Naive thymus-derived CD8-positive, alpha-beta T cell (primary cell): Measurements from ENCODE around the gene SYNE2. TPM values are rescaled to one million over a fixed set of nuclear protein-coding genes. Genes with fewer than 3 reads are reported as not detected.
"Not testable (repeated sequence)": the region's sequence is repeated elsewhere in the genome, so short reads cannot be mapped to it uniquely, and the experiment has no call there.

ENCODE experiments used
- ATAC-seq, 2 donors: fragments of 150-1000 bp; cut with Tn5 transposase in 1 of 2; sonication (Bioruptor Pico), chemical (Tn5 transposase) in 1 of 2; 1 replicate in 1 of 2; 2 replicates in 1 of 2; pipeline ENCODE4 v1.10.0; 2021; ENCODE audit warnings: mild to moderate bottlenecking in 2 of 2, moderate library complexity in 2 of 2
- POLR2A ChIA-PET: fragments of 350-600 bp; sonication (Branson Sonifier 250); formaldehyde crosslinking; loops from one replicate; lab custom pipeline; 2021; ENCODE audit warnings: antibody characterized with exemption; lab: Charles Lee
- DNase-seq, 10 donors: peaks; one replicate each; pipeline versions ENCODE4 v3.0.0 to v3.0.0-alpha.2; 2020 to 2022
- H3K27ac Mint-ChIP-seq, 10 donors: one replicate each; pipeline ENCODE4 v1.8.0; 2020 to 2022; ENCODE audit warnings: mild to moderate bottlenecking in 10 of 10, mixed read lengths in 10 of 10, moderate library complexity in 4 of 10, inconsistent platforms in 1 of 10
- H3K27me3 Mint-ChIP-seq, 5 donors: one replicate each; pipeline ENCODE4 v1.8.0; 2021 to 2022; ENCODE audit warnings: mixed read lengths in 5 of 5
- H3K36me3 Mint-ChIP-seq, 3 donors: one replicate each; pipeline ENCODE4 v1.8.0; 2020 to 2022; ENCODE audit warnings: mixed read lengths in 3 of 3, mild to moderate bottlenecking in 2 of 3, inconsistent platforms in 1 of 3
- H3K4me1 Mint-ChIP-seq, 4 donors: one replicate each; pipeline ENCODE4 v1.8.0; 2021 to 2022; ENCODE audit warnings: mixed read lengths in 4 of 4
- H3K4me3 Mint-ChIP-seq, 10 donors: one replicate each; pipeline ENCODE4 v1.8.0; 2020 to 2022; ENCODE audit warnings: mild to moderate bottlenecking in 10 of 10, mixed read lengths in 10 of 10, moderate library complexity in 6 of 10, inconsistent platforms in 1 of 10
- H3K9me3 Mint-ChIP-seq, 9 donors: one replicate each; pipeline ENCODE4 v1.8.0; 2020 to 2022; ENCODE audit warnings: mixed read lengths in 9 of 9, mild to moderate bottlenecking in 3 of 9, inconsistent platforms in 1 of 9, moderate library complexity in 1 of 9
- polyA plus RNA-seq, 3 donors: library from polyadenylated mRNA; unstranded; fragments of 300-500 nt; fragmentation: Illumina TruSeq; gene quantifications; one replicate each; pipeline ENCODE4 v1.2.3, GENCODE V29; 2021
- total RNA-seq, 8 experiments: library from RNA in 2 of 8; stranded (reverse) in 2 of 8; gene quantifications; one replicate each; pipeline ENCODE4 v1.2.3 and lab custom pipeline; 2021 to 2026

SYNE2 gene
- total and polyA plus RNA-seq, 5 experiments from 2014 or later = 15.7 to 116 (median 25.9) TPM

GRCh38 chr14:63857466-63858030 is 4.7 kb downstream of the SYNE2 start:
- ATAC-seq (no peak), DNase-seq (peak in 1 of 10 donors; percentile 45)
- no peaks in the 10 kb centered on the region for H3K36me3 Mint-ChIP-seq
- H3K27me3 Mint-ChIP-seq = no peaks in the 10 kb centered on the region
- H3K27ac Mint-ChIP-seq = peak overlapping the region in 6 of 10 donors; percentile 5 to 88 (median 52)
- H3K4me3 Mint-ChIP-seq = peak overlapping the region in 6 of 10 donors; percentile 2 to 72 (median 28)
- H3K4me1 Mint-ChIP-seq = peaks cover 25 to 69% (median 49%) of the 10 kb centered on the region in 4 donors
- POLR2A ChIA-PET = no interaction called here
- peaks cover 0 to 3% (median 0%) of the 10 kb centered on the region in 9 donors for H3K9me3 Mint-ChIP-seq

GRCh38 chr14:63860146-63860545 is 7.3 kb downstream of the SYNE2 start:
- DNase-seq (no peak), ATAC-seq (no peak)
- Mint-ChIP-seq H3K27ac (peak overlapping the region in 8 of 10 donors; percentile 11 to 88 (median 72)), H3K4me1 (peaks cover 23 to 76% (median 54%) of the 10 kb centered on the region in 4 donors), H3K4me3 (peak overlapping the region in 7 of 10 donors; percentile 5 to 68 (median 37)), H3K9me3 (peaks cover 0 to 3% (median 0%) of the 10 kb centered on the region in 9 donors), H3K27me3 (no peaks in the 10 kb centered on the region), H3K36me3 (no peaks in the 10 kb centered on the region)
- POLR2A ChIA-PET = no interaction called here

DNA sequence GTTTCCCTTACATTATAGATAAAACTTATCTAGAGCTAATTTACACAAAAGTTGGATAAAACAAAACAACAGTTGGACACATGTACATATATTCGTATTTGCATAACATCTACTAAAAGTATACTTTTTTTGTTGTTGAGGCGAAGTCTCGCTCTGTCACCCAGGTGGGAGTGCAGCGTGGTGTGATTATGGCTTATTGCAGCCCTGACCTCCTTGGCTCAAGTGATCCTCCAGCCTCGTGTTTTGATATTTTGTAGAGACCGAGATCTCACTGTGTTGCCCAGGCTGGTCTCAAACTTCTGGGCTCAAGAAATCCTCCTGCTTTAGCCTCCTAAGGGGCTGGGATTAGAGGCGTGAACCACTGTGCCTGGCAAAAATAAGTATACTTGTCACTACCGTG is 9.4 kb downstream of the SYNE2 start:
- Mint-ChIP-seq H3K27me3 (no peaks in the 10 kb centered on the region), H3K4me3 (no peak overlapping the region), H3K27ac (peak overlapping the region in 4 of 10 donors; percentile 78 to 98 (median 95)), H3K9me3 (peaks cover 0 to 3% (median 0%) of the 10 kb centered on the region in 9 donors), H3K36me3 (no peaks in the 10 kb centered on the region), H3K4me1 (peaks cover 20 to 78% (median 53%) of the 10 kb centered on the region in 4 donors)
- no peak for DNase-seq
- POLR2A ChIA-PET = no interaction called here
- no peak for ATAC-seq

GRCh38 chr14:63863004-63863403 is 10.2 kb downstream of the SYNE2 start:
- Mint-ChIP-seq H3K36me3 (no peaks in the 10 kb centered on the region), H3K4me1 (peaks cover 16 to 79% (median 51%) of the 10 kb centered on the region in 4 donors), H3K4me3 (peak overlapping the region in 5 of 10 donors; percentile 34 to 68 (median 56)), H3K27ac (peak overlapping the region; percentile 59 to 99 (median 90)), H3K9me3 (no peaks in the 10 kb centered on the region), H3K27me3 (no peaks in the 10 kb centered on the region)
- ATAC-seq (no peak), DNase-seq (no peak)
- POLR2A ChIA-PET = interaction anchor here (1.5 to 4.3 kb wide), 2 partner anchors 9 to 213 kb away, joined by 6 to 35 read pairs; partner anchors contain the start of gene SYNE2

GRCh38 chr14:63864775-63865174 is 12.0 kb downstream of the SYNE2 start:
- DNase-seq (peak in 1 of 10 donors; percentile 32), ATAC-seq (peak; percentile 40 to 44)
- H3K9me3 Mint-ChIP-seq, H3K36me3 Mint-ChIP-seq, H3K27me3 Mint-ChIP-seq: not testable (repeated sequence)
- Mint-ChIP-seq H3K4me1 (peaks cover 22 to 83% (median 64%) of the 10 kb centered on the region in 4 donors), H3K4me3 (peak overlapping the region; percentile 70 to 90 (median 86)), H3K27ac (peak overlapping the region; percentile 93 to 99 (median 98))
- POLR2A ChIA-PET = interaction anchor here (0.5 to 4.3 kb wide), 6 partner anchors 11 to 322 kb away, joined by 3 to 35 read pairs (median 9); partner anchors contain the start of genes PPP2R5E, SYNE2 and WDR89

DNA sequence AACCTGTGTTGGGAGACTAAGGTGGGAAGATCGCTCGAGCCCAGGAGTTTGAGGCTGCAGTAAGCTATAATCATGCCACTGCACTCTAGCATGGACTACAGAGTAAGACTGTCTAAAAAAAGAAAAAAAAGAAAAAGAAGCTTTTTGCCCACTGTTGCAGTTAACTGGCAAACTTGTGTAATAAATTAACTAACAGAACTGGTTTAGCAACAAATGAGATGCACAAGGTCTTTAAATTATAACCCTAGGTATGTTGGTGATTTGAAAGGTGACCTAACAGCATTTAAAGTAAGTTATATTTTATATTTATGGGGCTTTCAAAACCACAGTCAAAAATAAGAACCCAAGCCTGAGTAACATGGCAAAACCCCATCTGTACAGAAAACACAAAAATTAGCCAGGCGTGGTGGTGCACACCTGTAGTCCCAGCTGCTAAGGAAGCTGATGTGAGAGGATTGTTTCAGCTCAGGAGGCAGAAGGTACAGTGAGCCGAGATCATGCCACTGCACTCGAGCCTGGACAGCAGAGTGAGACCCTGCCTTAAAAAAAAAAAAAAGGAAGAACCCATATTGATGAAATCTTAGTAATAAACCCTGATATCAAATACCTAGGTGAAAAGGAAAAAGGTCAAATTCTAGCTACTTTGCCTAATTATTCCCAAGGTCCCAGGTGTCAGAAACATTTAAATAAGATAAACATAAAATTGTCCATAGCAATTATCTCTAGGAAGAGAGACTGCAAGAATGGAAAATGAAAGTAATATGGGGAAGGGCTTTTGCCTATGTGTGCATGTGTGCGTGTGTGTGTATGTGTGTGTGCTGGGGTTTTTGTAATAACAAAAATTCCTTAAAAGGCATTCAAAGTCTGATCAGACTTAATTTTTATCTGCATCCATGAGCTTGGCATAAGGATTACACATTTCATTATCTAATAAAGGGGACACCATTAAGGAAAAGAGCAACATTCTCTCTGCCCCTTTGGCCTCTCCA is 15.4 kb downstream of the SYNE2 start:
- no peak for ATAC-seq
- H3K27me3 Mint-ChIP-seq = no peaks in the 10 kb centered on the region
- no peaks in the 10 kb centered on the region for H3K9me3 Mint-ChIP-seq
- POLR2A ChIA-PET = interaction anchor here (0.5 to 1.6 kb wide), 4 partner anchors 12 to 16 kb away, joined by 3 to 5 read pairs (median 4); partner anchors contain the start of gene SYNE2
- peak in 3 of 10 donors; percentile 16 to 65 (median 33) for DNase-seq
- H3K4me1 Mint-ChIP-seq = peaks cover 19 to 79% (median 61%) of the 10 kb centered on the region in 4 donors
- peak overlapping the region; percentile 53 to 99 (median 93) for H3K27ac Mint-ChIP-seq
- peak overlapping the region in 9 of 10 donors; percentile 65 to 76 (median 72) for H3K4me3 Mint-ChIP-seq
- no peaks in the 10 kb centered on the region for H3K36me3 Mint-ChIP-seq

- POLR2A ChIA-PET = interaction anchor here (0.7 to 1.6 kb wide), 5 partner anchors 15 to 142 kb away, joined by 3 to 5 read pairs (median 3); partner anchors contain the start of gene SYNE2
- not testable (repeated sequence) for DNase-seq, H3K27me3 Mint-ChIP-seq, H3K9me3 Mint-ChIP-seq, H3K36me3 Mint-ChIP-seq
- Mint-ChIP-seq H3K4me1 (peaks cover 24 to 84% (median 59%) of the 10 kb centered on the region in 4 donors), H3K4me3 (peak overlapping the region; percentile 59 to 86 (median 76)), H3K27ac (peak overlapping the region; percentile 93 to 99 (median 94))
- peak; percentile 72 to 75 for ATAC-seq
These were observed 17.3 kb downstream of the SYNE2 start for GRCh38 chr14:63869940-63870752.

GRCh38 chr14:63870753-63871037 is 17.9 kb downstream of the SYNE2 start:
- peak in 1 of 2 donors; percentile 45 for ATAC-seq
- H3K27me3 Mint-ChIP-seq, H3K36me3 Mint-ChIP-seq, H3K9me3 Mint-ChIP-seq: not testable (repeated sequence)
- POLR2A ChIA-PET = interaction anchor here (0.7 to 1.5 kb wide), 4 partner anchors 15 to 70 kb away, joined by 3 to 4 read pairs (median 3); no protein-coding TSS in a partner anchor
- Mint-ChIP-seq H3K4me1 (peaks cover 24 to 84% (median 56%) of the 10 kb centered on the region in 4 donors), H3K4me3 (peak overlapping the region in 2 of 10 donors; percentile 32 to 37), H3K27ac (peak overlapping the region in 2 of 10 donors; percentile 53 to 55)
- DNase-seq = peak in 1 of 10 donors; percentile 25

GRCh38 chr14:63874223-63874622 is 21.4 kb downstream of the SYNE2 start:
- POLR2A ChIA-PET = interaction anchor here (0.6 to 0.7 kb wide), 2 partner anchors 69 to 92 kb away, joined by 3 read pairs; no protein-coding TSS in a partner anchor
- peaks cover 19 to 69% (median 41%) of the 10 kb centered on the region in 4 donors for H3K4me1 Mint-ChIP-seq
- peaks cover 0 to 5% (median 2%) of the 10 kb centered on the region in 3 donors for H3K36me3 Mint-ChIP-seq
- no peaks in the 10 kb centered on the region for H3K27me3 Mint-ChIP-seq
- ATAC-seq (no peak), DNase-seq (no peak)
- peak overlapping the region in 5 of 10 donors; percentile 1 to 39 (median 33) for H3K27ac Mint-ChIP-seq
- H3K4me3 Mint-ChIP-seq = no peak overlapping the region
- no peaks in the 10 kb centered on the region for H3K9me3 Mint-ChIP-seq

- Mint-ChIP-seq H3K27me3 (no peaks in the 10 kb centered on the region), H3K4me3 (peak overlapping the region in 1 of 10 donors; percentile 1), H3K9me3 (no peaks in the 10 kb centered on the region), H3K27ac (peak overlapping the region in 5 of 10 donors; percentile 10 to 57 (median 38)), H3K36me3 (peaks cover 0 to 10% (median 5%) of the 10 kb centered on the region in 3 donors), H3K4me1 (peaks cover 15 to 63% (median 36%) of the 10 kb centered on the region in 4 donors)
- ATAC-seq (no peak), DNase-seq (no peak)
- POLR2A ChIA-PET = no interaction called here
These were observed 22.5 kb downstream of the SYNE2 start for GRCh38 chr14:63875311-63875710.

- Mint-ChIP-seq H3K4me1 (peaks cover 18 to 65% (median 33%) of the 10 kb centered on the region in 4 donors), H3K4me3 (no peak overlapping the region), H3K36me3 (peaks cover 0 to 12% (median 5%) of the 10 kb centered on the region in 3 donors), H3K9me3 (no peaks in the 10 kb centered on the region), H3K27ac (peak overlapping the region in 3 of 10 donors; percentile 3 to 37 (median 19)), H3K27me3 (no peaks in the 10 kb centered on the region)
- POLR2A ChIA-PET = interaction anchor here (1.0 kb wide), 1 partner anchor 8 kb away, joined by 3 read pairs; no protein-coding TSS in a partner anchor
- DNase-seq = no peak
- ATAC-seq = no peak
These were observed 24.7 kb downstream of the SYNE2 start for GRCh38 chr14:63877550-63877939.
